AG04449 (cell line): ENCODE results near the gene FOXL1.

Experiments used
- CTCF ChIA-PET: fragments of 350-600 bp; formaldehyde crosslinking; extraction: SDS; loops from one replicate; lab custom pipeline; 2021; ENCODE audit warnings: antibody characterized with exemption; lab: Yijun Ruan, JAX
- POLR2A ChIA-PET: fragments of 400-600, 350-600 bp; formaldehyde crosslinking; extraction: SDS; loops from one replicate; lab custom pipeline; 2020; ENCODE audit warnings: antibody characterized with exemption, inconsistent platforms; lab: Yijun Ruan, JAX
- DNase-seq: peaks from one replicate; pipeline ENCODE4 v3.0.0-alpha.2; 2010; ENCODE audit warnings: low read depth, low spot score
- H3K4me3 ChIP-seq: 2 replicates; pipeline ENCODE4 v1.5.1; 2011; ENCODE audit warnings: low read depth, mild to moderate bottlenecking, control low read depth, low read length
- CTCF ChIP-seq: IDR thresholded peaks from one replicate; pipeline ENCODE4 v1.5.1; 2011; ENCODE audit warnings: mild to moderate bottlenecking, moderate library complexity, low read length, control low read depth, inconsistent platforms; ENCODE audit not compliant: insufficient read depth; ENCODE audit errors: missing control alignments

Gene FOXL1

GRCh38 chr16:86558355-86559193 lies 19.8 kb upstream of the FOXL1 start:
- TF ChIP-seq CTCF = no peak
- DNase-seq = no peak
- ChIA-PET CTCF (interaction anchor here (0.7 to 1.7 kb wide), 7 partner anchors 497 to 1078 kb away, joined by 3 to 10 read pairs (median 4); no protein-coding TSS in a partner anchor), POLR2A (no interaction called here)
- H3K4me3 ChIP-seq = no peak overlapping the region

GRCh38 chr16:86559802-86560305 lies 18.5 kb upstream of the FOXL1 start:
- ChIA-PET POLR2A (no interaction called here), CTCF (interaction anchor here (0.6 to 1.6 kb wide), 2 partner anchors 503 to 718 kb away, joined by 3 to 9 read pairs; no protein-coding TSS in a partner anchor)
- no peak overlapping the region for H3K4me3 ChIP-seq
- no peak for TF ChIP-seq CTCF
- no peak for DNase-seq

DNA sequence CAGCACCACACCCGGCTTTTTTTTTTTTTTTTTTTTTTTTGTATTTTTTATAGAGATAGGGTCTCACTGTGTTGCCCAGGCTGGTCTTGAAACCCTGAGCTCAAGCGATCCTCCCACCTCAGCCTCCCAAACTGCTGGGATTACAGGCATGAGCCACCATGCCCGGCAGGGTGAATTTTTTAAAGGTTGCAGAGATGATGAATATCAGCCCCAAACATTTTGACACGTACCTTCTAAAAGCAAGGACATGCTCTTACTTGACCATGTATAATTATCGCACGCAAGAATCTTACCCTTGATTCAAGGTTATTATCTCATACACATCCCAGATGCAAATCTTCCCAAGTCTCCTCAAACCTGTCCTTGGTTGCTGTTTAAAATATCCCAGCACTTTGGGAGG lies 16.0 kb upstream of the FOXL1 start:
- TF ChIP-seq CTCF = no peak
- ChIA-PET CTCF (interaction anchor here (1.0 to 16.0 kb wide), 12 partner anchors 273 to 762 kb away, joined by 3 to 309 read pairs (median 5); no protein-coding TSS in a partner anchor), POLR2A (no interaction called here)
- H3K4me3 ChIP-seq = no peak overlapping the region
- no peak for DNase-seq

DNA sequence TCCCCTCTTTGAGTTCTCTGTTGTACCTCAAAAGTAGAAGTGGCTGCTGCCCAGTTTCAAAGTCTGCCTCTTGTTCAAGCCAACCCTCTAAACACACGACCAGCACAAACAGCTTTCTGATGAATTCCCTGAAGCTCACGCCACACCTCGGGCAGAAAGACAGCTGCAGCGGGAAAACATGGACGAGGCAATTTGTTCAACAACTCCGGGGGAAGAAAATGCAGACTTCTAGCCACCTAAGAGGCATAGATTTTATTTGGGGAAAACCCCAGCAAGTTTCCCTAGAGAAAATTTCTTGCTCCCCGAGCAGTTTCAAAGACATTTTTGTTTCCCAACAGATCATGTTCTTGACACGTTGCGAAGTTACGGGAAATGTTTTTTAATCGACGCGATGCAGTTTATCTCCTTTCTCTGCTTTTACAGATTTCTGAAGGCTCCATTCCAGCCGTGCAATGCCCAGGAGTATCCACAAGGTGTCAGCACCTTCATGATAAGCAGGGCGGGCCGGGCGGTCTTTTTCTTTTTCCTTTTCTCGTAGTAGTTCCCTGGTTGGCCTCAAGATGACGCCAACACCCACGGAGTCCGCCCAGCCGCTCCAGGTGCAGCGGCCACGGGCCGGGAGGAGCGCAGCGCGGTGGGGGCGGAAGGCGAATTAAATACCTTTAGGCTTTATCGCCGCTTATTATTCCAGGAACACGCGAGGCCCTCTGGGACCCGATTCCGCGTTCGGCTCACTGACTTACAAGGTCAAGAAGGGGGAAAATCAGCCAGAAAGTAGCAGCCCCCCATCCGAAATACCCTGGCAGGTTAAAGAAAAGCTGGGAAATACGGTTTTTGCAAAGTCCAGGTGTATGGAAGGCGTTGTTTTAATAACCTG lies 14.6 kb upstream of the FOXL1 start:
- CTCF ChIA-PET = interaction anchor here (0.6 to 16.0 kb wide), 100 partner anchors 9 to 830 kb away, joined by 3 to 309 read pairs (median 4); partner anchors contain the start of gene FOXL1

GRCh38 chr16:86565181-86565631 lies 13.1 kb upstream of the FOXL1 start:
- no peak for DNase-seq
- ChIA-PET CTCF (interaction anchor here (0.7 to 16.0 kb wide), 52 partner anchors 10 to 753 kb away, joined by 3 to 309 read pairs (median 6); no protein-coding TSS in a partner anchor), POLR2A (interaction anchor here (1.4 kb wide), 1 partner anchor 11 kb away, joined by 5 read pairs; no protein-coding TSS in a partner anchor)
- no peak for TF ChIP-seq CTCF
- peak overlapping the region; percentile 91 for H3K4me3 ChIP-seq

More for the DNA sequence above, 14.6 kb upstream of the FOXL1 start:
- DNase-seq = no peak
- H3K4me3 ChIP-seq = peak overlapping the region; percentile 57
- POLR2A ChIA-PET = interaction anchor here (1.0 to 1.4 kb wide), 2 partner anchors 9 to 12 kb away, joined by 4 to 5 read pairs; no protein-coding TSS in a partner anchor
- peak; percentile 86 for TF ChIP-seq CTCF
